Measurements from ENCODE around the gene VAT1.

GRCh38 chr17:42979511-42980273 is 42.5 kb downstream of the VAT1 start, which contains the start of gene PTGES3L:
- TF ChIP-seq POLR2AphosphoS5 (IDR thresholded peaks at IDR 0.05; ENCODE audit: borderline replicate concordance, low read depth, low read length), result no peak
- no peak for TF ChIP-seq EZH2 (IDR thresholded peaks at IDR 0.05)
